Myocyte (in vitro differentiated cells): Measurements from ENCODE around the gene SLC29A3. TPM values are rescaled to one million over a fixed set of nuclear protein-coding genes. Genes with fewer than 3 reads are reported as not detected.
A peak's percentile ranks its signal among the peaks of the same experiment; 100 is the strongest.
"Not testable (repeated sequence)": the region's sequence is repeated elsewhere in the genome, so short reads cannot be mapped to it uniquely, and the experiment has no call there.

Source experiments
- DNase-seq: peaks from one replicate; pipeline ENCODE4 v3.0.0-alpha.2; 2012; ENCODE audit warnings: low read depth
- total RNA-seq: library from RNA; depleted of rRNA; stranded (reverse); fragments of >200 nt; gene quantifications from 2 replicates; pipeline ENCODE4 v1.2.3, GENCODE V29; 2014

The SLC29A3 gene
- total RNA-seq, 1 donor from 2014 or later, result 1.3 TPM

- DNase-seq, result peak; percentile 86
These were observed 26.0 kb downstream of the SLC29A3 start for GRCh38 chr10:71344993-71345480.

- no peak for DNase-seq
These were observed 26.6 kb downstream of the SLC29A3 start for GRCh38 chr10:71345694-71346093.

GRCh38 chr10:71346731-71347130 is 27.7 kb downstream of the SLC29A3 start:
- no peak for DNase-seq

GRCh38 chr10:71347587-71348395 is 28.7 kb downstream of the SLC29A3 start:
- DNase-seq, result peak; percentile 47

- no peak for DNase-seq
These were observed 29.8 kb downstream of the SLC29A3 start for GRCh38 chr10:71348850-71349249.

- peak; percentile 27 for DNase-seq
These were observed 30.3 kb downstream of the SLC29A3 start for GRCh38 chr10:71349406-71349805.

- no peak for DNase-seq
These were observed 32.0 kb downstream of the SLC29A3 start for GRCh38 chr10:71351087-71351486.

GRCh38 chr10:71351628-71352319 is 32.7 kb downstream of the SLC29A3 start:
- DNase-seq, result no peak

- no peak for DNase-seq
These were observed 34.6 kb downstream of the SLC29A3 start for GRCh38 chr10:71353639-71354038.

- DNase-seq, result no peak
These were observed 35.7 kb downstream of the SLC29A3 start for GRCh38 chr10:71354776-71355175.

GRCh38 chr10:71355886-71356285 is 36.8 kb downstream of the SLC29A3 start:
- no peak for DNase-seq

GRCh38 chr10:71357792-71358265 is 38.8 kb downstream of the SLC29A3 start:
- peak; percentile 55 for DNase-seq

GRCh38 chr10:71358277-71358676 is 39.2 kb downstream of the SLC29A3 start:
- DNase-seq, result no peak

- not testable (repeated sequence) for DNase-seq
These were observed 39.8 kb downstream of the SLC29A3 start for GRCh38 chr10:71358906-71359305.

- no peak for DNase-seq
These were observed 40.4 kb downstream of the SLC29A3 start for GRCh38 chr10:71359364-71360046.

- DNase-seq, result no peak
These were observed 41.7 kb downstream of the SLC29A3 start for GRCh38 chr10:71360735-71361134.

- no peak for DNase-seq
These were observed 42.5 kb downstream of the SLC29A3 start for GRCh38 chr10:71361581-71361980.

GRCh38 chr10:71362141-71362540 is 43.1 kb downstream of the SLC29A3 start:
- no peak for DNase-seq

GRCh38 chr10:71363936-71364335 is 44.9 kb downstream of the SLC29A3 start:
- DNase-seq, result no peak

- DNase-seq, result no peak
These were observed 46.3 kb downstream of the SLC29A3 start for GRCh38 chr10:71365366-71365765.

- DNase-seq, result no peak
These were observed 47.6 kb downstream of the SLC29A3 start for GRCh38 chr10:71366690-71367089.

- DNase-seq, result no peak
These were observed 48.2 kb downstream of the SLC29A3 start for GRCh38 chr10:71367271-71367670.
